Left renal cortex interstitium (tissue), 4 donors: ENCODE data around the gene PLK5. TPM values are rescaled to one million over a fixed set of nuclear protein-coding genes. Genes with fewer than 3 reads are reported as not detected.
A peak's percentile ranks its signal among the peaks of the same experiment; 100 is the strongest.
"Not testable (repeated sequence)": the region's sequence is repeated elsewhere in the genome, so short reads cannot be mapped to it uniquely, and the experiment has no call there.

Experiments
- DNase-seq, 4 donors: peaks; one replicate each; pipeline ENCODE4 v3.0.0-alpha.2; 2013; ENCODE audit warnings: low read depth in 4 of 4, low spot score in 2 of 4, missing footprints in 1 of 4
- polyA plus RNA-seq, 4 donors: library from polyadenylated mRNA; unstranded; fragments of 120-200 nt; gene quantifications; one replicate each; pipeline ENCODE4 v1.2.1, GENCODE V29; 2013; ENCODE audit not compliant: insufficient read length in 4 of 4

The PLK5 gene, protein sequence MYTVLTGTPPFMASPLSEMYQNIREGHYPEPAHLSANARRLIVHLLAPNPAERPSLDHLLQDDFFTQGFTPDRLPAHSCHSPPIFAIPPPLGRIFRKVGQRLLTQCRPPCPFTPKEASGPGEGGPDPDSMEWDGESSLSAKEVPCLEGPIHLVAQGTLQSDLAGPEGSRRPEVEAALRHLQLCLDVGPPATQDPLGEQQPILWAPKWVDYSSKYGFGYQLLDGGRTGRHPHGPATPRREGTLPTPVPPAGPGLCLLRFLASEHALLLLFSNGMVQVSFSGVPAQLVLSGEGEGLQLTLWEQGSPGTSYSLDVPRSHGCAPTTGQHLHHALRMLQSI
- under 1 TPM; 0.06 to 0.46 (median 0.43) TPM for polyA plus RNA-seq

DNA sequence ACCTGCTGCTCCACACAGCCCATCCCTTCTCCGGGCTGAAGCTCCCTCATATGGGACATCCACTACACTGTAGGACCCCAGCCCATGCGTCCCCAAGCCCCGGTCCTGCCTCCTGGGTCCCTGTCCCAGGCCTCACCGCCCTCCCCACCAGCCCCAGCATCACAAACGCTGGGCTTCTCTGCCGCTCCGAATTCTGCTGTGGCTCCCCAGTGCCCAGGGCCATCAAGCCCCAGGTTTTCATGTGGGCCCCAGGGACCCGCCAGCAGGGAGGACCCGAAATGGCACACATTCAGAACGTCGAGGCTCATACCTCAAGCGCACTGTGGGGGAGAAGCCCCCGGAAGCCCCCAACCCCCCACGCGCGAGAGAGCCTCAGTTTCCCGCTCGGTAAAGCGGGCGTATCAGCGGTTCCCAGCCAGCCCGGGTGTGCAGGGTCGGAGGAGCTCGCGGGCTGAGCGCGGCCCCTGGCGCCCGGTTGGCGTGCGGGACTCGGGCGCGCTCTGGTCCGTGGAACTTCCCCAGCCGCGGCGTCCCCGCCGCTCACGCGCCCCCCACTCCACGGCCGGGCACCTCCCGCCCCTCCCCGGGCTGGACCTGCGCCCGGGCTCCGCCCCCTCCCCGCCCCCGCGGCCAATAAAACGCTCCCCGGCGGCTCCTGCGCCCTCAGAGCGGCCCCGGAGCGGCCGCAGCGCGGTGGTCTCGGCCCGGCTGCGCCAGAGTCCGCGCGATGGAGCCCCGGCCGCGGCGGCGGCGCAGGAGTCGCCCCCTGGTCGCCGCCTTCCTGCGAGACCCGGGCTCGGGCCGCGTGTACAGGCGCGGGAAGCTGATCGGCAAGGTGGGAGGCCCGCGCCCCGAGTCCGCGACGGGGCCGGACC, at the start of gene PLK5:
PLK5 (plus strand) TSS at position 666 of the 875 bp plus-strand sequence. CDS start 2,920 bp downstream, outside the sequence.
- no peak for DNase-seq

GRCh38 chr19:1474765-1475351, 49.0 kb upstream of the PLK5 start:
- DNase-seq: no peak

- no peak for DNase-seq
Observed at GRCh38 chr19:1475751-1476437, 48.0 kb upstream of the PLK5 start.

GRCh38 chr19:1477056-1477455, 46.8 kb upstream of the PLK5 start:
- DNase-seq: not testable (repeated sequence)

DNA sequence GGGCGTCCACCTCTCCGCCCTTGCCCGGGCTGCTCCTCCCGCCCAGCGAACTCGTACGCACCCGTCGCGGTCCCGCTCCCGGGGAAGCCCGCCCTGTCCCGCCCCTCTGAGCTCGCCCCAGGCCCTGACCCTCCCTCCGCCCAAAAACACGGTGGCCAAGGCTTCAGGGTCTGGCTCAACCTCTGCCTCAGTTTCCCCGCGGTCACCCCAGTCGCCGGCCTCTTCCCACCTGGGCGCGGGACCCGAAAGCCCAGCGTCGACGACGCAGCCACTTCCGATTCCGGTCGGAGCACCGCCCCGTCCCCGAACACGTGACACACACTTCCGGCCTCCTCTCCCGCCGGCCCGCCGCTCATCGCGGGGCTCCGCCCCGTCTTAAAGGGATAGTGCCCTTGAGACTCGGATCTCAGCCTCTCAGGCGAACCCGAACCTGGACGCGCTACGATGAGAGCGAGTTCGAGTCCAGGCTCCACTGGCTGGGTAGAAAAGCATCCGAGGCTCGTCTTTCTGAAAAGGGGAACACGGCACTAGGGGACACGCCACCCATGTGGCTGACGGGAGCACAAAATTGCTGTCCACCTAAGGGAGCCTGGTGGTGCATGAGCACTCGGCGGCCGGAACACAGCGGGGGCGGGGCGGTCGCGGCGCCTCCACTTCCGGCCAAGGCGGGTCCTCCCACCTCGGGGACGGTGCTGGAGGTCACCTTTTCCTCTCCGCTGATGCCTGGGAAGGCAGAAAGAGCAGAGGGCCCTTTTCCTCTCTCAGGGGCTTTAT, 44.8 kb upstream of the PLK5 start, which contains the start of gene C19orf25:
C19orf25 (minus strand) TSS at position 282 of the 774 bp plus-strand sequence. CDS start 312 bp downstream, outside the sequence.
- DNase-seq: peak; percentile 74 to 89 (median 82)

DNA sequence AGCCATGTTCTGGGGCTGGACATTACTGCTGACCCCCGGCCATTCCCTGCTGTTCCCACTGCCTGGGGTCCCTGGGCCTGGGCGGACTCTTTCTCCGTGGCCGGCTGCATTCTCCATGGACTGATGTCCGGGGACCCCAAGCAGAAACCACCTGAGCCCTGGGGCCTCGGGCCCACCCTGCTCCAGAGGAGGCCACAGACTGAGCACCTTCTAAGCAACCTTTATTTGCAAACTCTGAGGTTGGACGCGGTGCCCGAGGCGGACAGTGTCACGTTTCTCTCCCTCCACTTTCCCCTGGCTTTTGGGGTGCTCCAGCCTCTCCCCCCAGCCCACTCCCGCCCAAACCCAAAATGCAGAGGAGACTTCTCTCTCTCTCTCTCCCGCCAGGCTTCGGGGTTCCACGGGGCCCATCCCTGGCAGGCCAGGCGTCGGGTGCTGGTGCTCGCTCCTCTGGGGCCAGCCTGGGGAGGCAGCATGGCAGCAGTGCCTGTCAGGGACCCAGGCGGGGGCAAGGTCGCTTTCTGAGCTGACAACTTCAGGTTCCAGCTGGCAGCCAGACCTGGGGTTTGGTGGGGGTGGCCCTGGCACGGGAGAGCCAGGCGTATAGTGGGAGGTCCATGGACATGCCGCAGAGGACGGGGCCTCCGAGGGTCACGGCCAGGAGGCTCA, 42.5 kb upstream of the PLK5 start:
- no peak for DNase-seq

DNA sequence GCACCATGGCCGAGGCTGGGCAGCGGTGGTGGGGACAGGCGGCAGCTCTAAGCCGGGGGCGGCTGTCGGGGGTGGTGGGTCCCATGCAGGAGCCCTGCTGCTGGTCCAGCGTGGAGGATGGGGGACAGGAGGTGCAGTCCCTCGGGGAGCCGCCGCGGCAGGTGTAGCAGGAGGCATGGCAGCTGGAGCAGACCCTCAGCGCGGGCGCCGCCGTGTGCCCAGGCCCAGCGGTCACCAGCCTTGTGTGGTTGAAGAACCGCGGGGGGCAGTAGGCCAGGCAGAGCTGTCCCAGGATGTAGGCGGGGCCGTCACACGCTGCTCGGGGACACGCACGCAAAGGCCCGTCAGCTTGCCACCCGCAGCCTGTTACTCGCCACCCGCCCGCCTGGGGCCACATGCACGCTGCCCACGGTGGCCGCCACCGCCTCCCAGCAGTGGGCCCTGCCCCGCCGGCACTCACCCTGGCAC, 42.0 kb upstream of the PLK5 start:
- DNase-seq: no peak

DNA sequence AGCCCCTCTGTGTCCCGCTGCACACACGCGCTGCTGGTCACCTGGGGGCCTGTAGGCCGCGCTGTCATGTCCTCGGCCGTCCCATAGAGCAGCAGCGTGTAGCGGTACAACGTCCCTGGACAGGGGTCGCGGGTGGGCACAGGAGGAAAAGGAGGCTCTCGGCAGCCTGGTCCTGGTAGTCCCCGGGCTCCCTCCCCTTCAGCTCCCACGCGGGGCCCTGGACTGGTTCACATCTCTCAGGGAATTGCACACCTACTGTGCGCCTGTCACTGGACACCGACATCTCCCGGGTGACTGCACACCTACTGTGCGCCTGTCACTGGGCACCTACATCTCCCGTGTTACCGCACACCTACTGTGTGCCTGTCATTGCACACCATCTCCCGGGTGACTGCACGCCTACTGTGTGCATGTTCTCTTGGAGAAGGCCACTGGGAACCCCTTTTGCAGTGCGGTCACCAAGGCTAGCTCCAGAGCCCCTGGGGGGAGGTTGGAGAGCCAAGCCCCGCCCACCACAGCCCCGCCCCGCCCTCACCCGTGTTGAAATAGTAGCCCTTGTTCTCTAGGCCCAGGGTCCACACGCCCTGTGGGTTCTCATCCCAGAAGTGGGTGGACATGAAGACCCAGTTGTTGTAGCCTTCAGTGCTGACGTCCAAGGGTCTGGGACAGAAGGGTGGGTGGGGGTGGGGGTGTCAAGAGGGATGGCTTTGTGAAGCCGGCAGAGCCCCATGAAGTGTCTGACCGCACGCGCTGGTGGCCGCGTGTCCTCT, 41.3 kb upstream of the PLK5 start:
- no peak for DNase-seq

DNA sequence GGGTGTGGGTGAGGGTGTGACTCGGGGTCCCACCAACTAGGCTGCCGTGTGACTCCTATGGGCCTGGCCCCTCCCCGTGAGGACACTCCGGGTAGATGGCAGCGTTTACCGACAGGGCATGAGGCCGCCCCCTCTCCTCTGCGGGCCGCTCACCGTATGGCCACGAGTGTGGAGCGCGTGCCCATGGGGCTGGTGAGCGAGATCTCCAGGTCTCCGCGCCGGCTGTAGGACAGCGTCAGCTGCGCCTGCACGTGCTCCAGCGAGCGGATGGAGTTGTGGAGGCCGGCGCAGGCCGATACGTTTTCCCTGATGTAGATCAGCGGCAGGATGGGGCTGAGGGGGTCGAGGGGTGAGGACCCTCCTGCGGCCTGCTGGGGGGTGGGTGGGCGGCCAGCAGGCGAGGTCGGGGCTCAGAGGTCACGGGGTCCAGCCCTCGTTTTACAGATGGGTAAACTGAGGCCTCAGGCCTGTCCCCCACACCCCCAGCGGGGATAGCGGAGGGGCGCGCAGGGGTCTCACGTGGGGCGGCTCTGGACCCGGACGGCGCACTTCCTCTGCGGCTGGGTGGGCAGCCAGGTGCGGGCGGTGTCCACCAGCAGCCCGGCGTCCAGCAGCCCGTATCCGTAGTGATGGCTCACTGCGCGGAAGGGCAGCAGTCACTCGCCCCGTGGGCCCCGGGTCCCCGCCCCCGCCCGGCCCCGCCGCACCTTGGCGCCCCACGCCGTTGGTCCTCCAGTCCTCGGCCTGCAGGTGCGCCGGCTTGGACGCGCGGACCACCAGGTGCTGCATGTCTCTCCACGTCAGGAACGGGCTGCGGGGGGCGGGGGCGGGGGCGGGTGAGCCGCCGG, 40.5 kb upstream of the PLK5 start:
- no peak for DNase-seq

DNA sequence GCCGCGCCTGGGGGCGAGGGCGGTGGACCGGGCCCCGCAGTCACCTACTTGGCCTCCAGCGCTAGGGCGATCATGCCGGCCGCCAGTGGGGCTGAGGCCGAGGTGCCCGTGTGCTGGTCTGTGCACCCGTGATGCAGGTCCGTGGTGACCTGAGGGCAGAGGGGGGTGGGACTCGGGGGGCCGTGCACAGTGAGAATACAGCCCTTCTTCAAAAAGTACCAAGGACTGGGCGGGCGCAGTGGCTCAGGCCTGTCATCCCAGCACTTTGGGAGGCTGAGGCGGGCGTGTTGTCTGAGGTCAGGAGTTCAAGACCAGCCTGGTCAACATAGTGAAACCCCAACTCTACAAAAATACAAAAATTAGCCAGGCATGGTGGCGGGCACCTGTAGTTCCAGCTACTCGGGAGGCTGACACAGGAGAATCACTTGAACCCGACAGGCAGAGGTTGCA, 39.9 kb upstream of the PLK5 start:
- DNase-seq: no peak

- DNase-seq: no peak
Observed at GRCh38 chr19:1486720-1487575, 36.9 kb upstream of the PLK5 start.

DNA sequence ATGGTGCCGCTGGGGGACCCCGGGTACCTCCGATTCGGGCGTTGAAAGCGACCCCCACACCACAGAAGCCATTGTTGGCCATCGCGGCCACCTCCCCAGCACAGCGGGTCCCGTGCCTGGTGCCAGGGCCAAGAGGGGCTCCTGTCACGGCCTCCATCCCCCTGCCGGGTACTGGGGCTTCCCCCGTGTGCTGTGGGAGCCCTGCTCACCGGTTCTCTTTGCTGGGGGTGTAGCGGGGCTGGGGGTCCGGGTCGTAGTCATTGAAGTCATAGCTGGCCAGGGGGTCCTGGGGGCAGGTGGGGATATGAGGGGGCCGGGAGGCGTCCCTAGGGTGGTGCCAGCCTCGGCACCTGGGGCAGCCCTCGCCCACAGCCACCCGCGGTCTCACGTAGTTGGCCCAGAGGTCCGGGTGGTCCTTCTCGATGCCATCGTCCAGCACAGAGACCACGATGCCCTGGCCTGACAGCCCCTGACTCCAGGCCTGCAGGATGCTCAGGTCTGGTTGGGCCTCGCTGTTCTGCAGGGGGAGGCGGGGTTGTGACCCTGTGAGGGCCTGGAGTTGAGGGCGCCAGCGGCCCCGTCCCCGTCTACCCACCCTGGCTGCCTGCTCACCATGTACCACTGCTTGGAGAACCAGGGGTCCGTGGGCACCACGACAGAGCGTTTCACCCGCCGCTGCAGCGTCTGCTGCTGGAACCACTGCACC, 36.1 kb upstream of the PLK5 start:
- no peak for DNase-seq

DNA sequence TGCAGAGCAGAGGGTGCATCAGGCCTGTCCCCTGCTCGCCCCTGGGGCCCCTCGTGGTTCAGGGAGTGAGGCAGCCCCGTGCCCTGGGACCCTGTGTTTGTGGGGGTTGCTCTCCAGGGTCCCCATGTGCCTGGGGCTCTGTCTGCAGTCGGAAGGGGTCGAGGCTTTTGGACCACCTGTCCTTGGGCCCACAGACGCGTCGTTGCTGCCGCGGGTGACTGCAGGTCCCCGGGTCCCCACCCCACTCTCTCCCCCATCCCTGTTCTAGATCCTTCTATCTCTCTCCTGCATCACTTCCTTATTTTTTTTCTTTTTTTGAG, 35.6 kb upstream of the PLK5 start:
- no peak for DNase-seq

DNA sequence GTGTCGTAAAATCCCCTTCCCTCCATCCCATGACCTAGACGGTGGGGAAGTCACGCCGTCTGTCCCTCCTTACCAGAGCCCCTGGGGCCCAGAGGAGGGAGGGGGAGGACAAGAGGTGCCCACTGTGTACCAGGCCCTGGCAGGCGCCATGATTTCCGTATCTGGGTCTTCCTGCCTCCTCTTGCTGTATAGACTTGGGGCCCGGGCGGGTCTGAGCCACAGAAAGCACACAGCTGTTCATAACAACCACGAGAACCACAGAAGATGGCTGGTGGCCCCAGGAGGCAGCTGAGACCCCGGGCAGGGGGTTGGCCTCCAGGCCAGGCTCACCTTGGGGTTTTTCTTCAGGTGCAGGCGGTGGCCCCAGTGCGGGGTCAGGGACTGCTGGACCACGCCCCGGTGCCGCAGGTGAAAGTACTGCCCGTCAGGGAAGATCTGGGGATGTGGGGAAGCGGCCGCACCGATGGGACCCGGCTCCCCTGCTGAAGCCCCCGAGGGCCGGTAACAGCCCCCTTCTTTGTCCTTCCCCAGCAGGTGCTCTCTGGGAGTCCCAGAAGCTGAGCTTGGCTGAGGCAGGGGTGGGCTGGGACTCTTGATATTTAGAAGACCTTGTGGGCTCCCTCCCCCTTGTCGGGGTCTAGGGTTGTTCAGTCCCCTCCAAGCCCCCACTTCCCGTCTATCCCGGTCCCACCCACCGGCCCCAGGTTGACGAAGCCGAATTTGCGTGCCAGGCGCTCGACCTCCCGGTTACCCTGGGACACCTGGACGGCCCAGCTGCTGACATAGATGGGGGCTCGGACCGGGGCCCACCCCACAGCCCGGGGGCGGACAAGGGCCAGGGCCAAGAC, 34.2 kb upstream of the PLK5 start:
- no peak for DNase-seq
